Femur (tissue), 1 donor: ENCODE results near the gene USP6NL.

ENCODE experiments used
- DNase-seq: peaks from one replicate; pipeline ENCODE4 v3.0.0-alpha.2; 2017

The USP6NL gene

GRCh38 chr10:11548065-11548767, 63.2 kb downstream of the USP6NL start:
- no peak for DNase-seq

- DNase-seq = no peak
Measured at GRCh38 chr10:11546581-11546980, 64.9 kb downstream of the USP6NL start.

GRCh38 chr10:11541296-11541695, 70.2 kb downstream of the USP6NL start:
- no peak for DNase-seq

GRCh38 chr10:11539191-11539868, 72.1 kb downstream of the USP6NL start:
- DNase-seq = no peak

GRCh38 chr10:11538834-11539190, 72.6 kb downstream of the USP6NL start:
- no peak for DNase-seq

- DNase-seq = no peak
Measured at GRCh38 chr10:11536228-11536627, 75.2 kb downstream of the USP6NL start.

- no peak for DNase-seq
Measured at GRCh38 chr10:11535346-11535959, 76.0 kb downstream of the USP6NL start.

- DNase-seq = no peak
Measured at GRCh38 chr10:11533328-11533781, 78.1 kb downstream of the USP6NL start.

GRCh38 chr10:11532306-11532705, 79.1 kb downstream of the USP6NL start:
- no peak for DNase-seq

- DNase-seq = no peak
Measured at GRCh38 chr10:11530806-11531205, 80.6 kb downstream of the USP6NL start.

- no peak for DNase-seq
Measured at GRCh38 chr10:11529276-11529903, 82.1 kb downstream of the USP6NL start.

GRCh38 chr10:11528286-11528685, 83.2 kb downstream of the USP6NL start:
- no peak for DNase-seq

GRCh38 chr10:11527691-11528255, 83.7 kb downstream of the USP6NL start:
- DNase-seq = no peak

GRCh38 chr10:11527068-11527467, 84.4 kb downstream of the USP6NL start:
- no peak for DNase-seq

GRCh38 chr10:11525503-11525902, 85.9 kb downstream of the USP6NL start:
- DNase-seq = peak; percentile 62

- DNase-seq = no peak
Measured at GRCh38 chr10:11522821-11523245, 88.6 kb downstream of the USP6NL start.

GRCh38 chr10:11521860-11522259, 89.6 kb downstream of the USP6NL start:
- no peak for DNase-seq

- no peak for DNase-seq
Measured at GRCh38 chr10:11520892-11521291, 90.6 kb downstream of the USP6NL start.

GRCh38 chr10:11517150-11517549, 94.3 kb downstream of the USP6NL start:
- DNase-seq = no peak

GRCh38 chr10:11516431-11516746, 95.1 kb downstream of the USP6NL start:
- DNase-seq = no peak

- peak; percentile 49 for DNase-seq
Measured at GRCh38 chr10:11515596-11516430, 95.6 kb downstream of the USP6NL start.

- no peak for DNase-seq
Measured at GRCh38 chr10:11513727-11514126, 97.7 kb downstream of the USP6NL start.

- no peak for DNase-seq
Measured at GRCh38 chr10:11512596-11512995, 98.9 kb downstream of the USP6NL start.
